ENCODE measurements around the gene URB1.

DNA sequence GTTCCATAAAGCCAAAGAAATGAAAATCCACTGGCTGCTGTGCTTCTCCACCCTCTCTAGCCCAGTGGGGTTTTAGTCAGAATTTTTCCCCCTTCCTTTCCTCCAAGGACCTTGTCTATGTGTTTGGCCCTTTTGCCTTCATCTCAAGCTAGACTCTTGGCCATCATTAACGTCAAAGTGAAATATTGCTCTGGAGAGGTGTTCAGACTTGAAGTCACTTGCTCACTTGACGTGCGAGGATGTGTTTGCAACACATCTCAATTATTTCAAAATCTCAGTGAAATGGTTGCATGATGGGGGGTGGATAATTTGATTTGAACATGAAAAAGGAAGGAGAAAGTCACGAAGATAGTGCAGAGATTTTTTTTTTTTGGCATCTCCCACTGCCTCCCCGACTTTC is 33.3 kb upstream of the URB1 start:
- TF ChIP-seq, protein P1, sequence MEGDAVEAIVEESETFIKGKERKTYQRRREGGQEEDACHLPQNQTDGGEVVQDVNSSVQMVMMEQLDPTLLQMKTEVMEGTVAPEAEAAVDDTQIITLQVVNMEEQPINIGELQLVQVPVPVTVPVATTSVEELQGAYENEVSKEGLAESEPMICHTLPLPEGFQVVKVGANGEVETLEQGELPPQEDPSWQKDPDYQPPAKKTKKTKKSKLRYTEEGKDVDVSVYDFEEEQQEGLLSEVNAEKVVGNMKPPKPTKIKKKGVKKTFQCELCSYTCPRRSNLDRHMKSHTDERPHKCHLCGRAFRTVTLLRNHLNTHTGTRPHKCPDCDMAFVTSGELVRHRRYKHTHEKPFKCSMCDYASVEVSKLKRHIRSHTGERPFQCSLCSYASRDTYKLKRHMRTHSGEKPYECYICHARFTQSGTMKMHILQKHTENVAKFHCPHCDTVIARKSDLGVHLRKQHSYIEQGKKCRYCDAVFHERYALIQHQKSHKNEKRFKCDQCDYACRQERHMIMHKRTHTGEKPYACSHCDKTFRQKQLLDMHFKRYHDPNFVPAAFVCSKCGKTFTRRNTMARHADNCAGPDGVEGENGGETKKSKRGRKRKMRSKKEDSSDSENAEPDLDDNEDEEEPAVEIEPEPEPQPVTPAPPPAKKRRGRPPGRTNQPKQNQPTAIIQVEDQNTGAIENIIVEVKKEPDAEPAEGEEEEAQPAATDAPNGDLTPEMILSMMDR (IDR thresholded peaks at IDR 0.05): no peak
- TF ChIP-seq POLR2A (IDR thresholded peaks at IDR 0.05): no peak
